HG03565 (cell line): ENCODE measurements around the gene ZBTB39.
"Not testable (repeated sequence)": the region's sequence is repeated elsewhere in the genome, so short reads cannot be mapped to it uniquely, and the experiment has no call there.

ENCODE experiments used
- ATAC-seq: cut with Tn5 transposase; IDR thresholded peaks from one replicate; pipeline ENCODE4 v1.9.1; 2021; ENCODE audit warnings: mild to moderate bottlenecking, moderate library complexity; ENCODE audit not compliant: unreplicated experiment

The ZBTB39 gene

GRCh38 chr12:57033431-57033830 is 27.1 kb upstream of the ZBTB39 start:
- ATAC-seq = no peak

- ATAC-seq = no peak
These were observed 25.4 kb upstream of the ZBTB39 start for GRCh38 chr12:57031789-57032188.

- ATAC-seq = no peak
These were observed 24.9 kb upstream of the ZBTB39 start for GRCh38 chr12:57031138-57031725.

- ATAC-seq = no peak
These were observed 23.1 kb upstream of the ZBTB39 start for GRCh38 chr12:57029457-57029856.

GRCh38 chr12:57027805-57028153 is 21.4 kb upstream of the ZBTB39 start:
- no peak for ATAC-seq

- no peak for ATAC-seq
These were observed 20.9 kb upstream of the ZBTB39 start for GRCh38 chr12:57027011-57027804.

- ATAC-seq = no peak
These were observed 18.9 kb upstream of the ZBTB39 start for GRCh38 chr12:57025196-57025595.

- ATAC-seq = not testable (repeated sequence)
These were observed 16.0 kb upstream of the ZBTB39 start for GRCh38 chr12:57022324-57022723.

- ATAC-seq = no peak
These were observed 13.8 kb upstream of the ZBTB39 start for GRCh38 chr12:57019983-57020719.

- ATAC-seq = no peak
These were observed 12.6 kb upstream of the ZBTB39 start for GRCh38 chr12:57018906-57019305.

GRCh38 chr12:57018353-57018752 is 12.0 kb upstream of the ZBTB39 start:
- ATAC-seq = not testable (repeated sequence)

GRCh38 chr12:57016348-57016747 is 10.0 kb upstream of the ZBTB39 start, which contains the start of gene TAC3:
Gene TAC3 (minus strand): TSS chr12:57016529. CDS start chr12:57015797, 732 bp downstream.
- no peak for ATAC-seq

- ATAC-seq = peak; percentile 41
These were observed 6.5 kb upstream of the ZBTB39 start for GRCh38 chr12:57012600-57013465.

- ATAC-seq = peak; percentile 48
These were observed 5.4 kb upstream of the ZBTB39 start for GRCh38 chr12:57011438-57012424.

GRCh38 chr12:57010627-57011247 is 4.4 kb upstream of the ZBTB39 start:
- ATAC-seq = no peak

- ATAC-seq = no peak
These were observed 3.7 kb upstream of the ZBTB39 start for GRCh38 chr12:57009949-57010626.

- no peak for ATAC-seq
These were observed 1.8 kb upstream of the ZBTB39 start for GRCh38 chr12:57008178-57008577.

GRCh38 chr12:57006809-57007475 is 596 bp upstream of the ZBTB39 start:
- no peak for ATAC-seq
